ENCODE results near the gene CCDC90B.
"Not testable (repeated sequence)": the region's sequence is repeated elsewhere in the genome, so short reads cannot be mapped to it uniquely, and the experiment has no call there.

CCDC90B gene, protein sequence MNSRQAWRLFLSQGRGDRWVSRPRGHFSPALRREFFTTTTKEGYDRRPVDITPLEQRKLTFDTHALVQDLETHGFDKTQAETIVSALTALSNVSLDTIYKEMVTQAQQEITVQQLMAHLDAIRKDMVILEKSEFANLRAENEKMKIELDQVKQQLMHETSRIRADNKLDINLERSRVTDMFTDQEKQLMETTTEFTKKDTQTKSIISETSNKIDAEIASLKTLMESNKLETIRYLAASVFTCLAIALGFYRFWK

DNA sequence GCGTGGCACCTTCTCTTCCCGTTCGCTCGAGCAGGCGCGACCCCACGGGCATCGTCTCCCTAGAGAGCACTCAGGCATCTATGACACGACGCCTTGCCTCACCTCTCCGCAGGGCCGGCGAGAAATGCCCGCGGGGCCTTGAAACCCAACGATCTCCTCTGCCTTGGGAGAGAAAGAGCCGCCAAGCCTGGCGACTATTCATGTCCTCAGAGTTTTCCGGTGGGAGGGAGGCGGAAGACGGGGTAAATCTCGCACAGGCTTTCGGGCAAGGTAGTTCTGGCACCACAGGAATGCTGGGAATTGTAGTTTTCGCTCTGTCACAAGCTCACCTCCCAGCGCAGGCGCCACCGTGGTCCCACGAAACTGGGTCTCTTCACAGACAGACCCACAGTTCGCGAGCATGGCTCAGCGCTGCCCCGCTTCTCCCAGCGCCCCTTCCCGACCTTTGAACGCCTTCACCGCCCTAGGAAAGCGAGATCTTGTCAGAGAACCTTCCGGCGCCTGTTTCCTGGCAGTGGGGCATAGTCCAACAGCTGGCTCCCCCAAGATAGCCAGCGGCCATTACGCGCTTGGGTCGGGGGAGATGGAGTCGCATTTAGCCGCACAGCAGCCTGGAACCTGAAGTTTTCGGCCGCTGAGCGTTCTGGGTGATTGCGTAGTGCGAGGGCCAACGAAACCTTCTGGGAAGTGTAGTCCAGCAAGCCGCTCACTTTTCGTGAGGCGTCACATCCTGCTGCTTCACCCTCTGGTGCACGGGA, at the start of gene CCDC90B:
Gene CCDC90B (minus strand): TSS at position 597 of the 758 bp plus-strand sequence. CDS start 395 bp downstream, at position 202.
- peak; percentile 73 to 74 for DNase-seq (ENCODE audit: low read depth in 2 of 2)

DNA sequence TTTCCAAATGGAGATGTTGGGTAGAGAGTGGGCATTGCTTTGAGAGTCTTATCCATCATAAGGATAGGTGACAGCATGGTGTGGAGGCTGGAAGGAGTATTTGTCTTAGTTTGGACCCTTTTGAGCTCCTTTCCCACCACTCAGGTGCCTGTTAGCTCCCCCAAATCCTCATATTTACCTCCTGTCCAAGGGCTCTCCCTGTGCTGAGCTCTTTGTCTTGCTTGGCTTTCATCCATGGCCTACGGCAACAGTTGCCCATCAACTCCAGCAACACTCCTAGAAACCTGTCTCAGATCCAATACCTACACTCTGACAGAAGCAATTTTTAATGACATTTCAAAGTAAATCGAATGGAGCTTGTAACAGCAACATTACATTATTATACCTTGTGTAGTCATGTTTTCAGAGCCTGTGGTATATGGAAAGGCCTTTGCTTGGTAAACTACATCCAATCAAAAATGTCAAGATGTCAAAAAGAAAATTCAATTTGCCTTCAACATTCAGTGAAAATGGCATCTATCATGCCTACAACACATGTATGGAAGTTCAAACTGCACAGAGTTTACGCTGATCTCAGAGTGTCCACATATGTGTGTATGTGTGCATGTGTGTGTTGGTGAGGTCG, 49.4 kb upstream of the CCDC90B start:
- DNase-seq (ENCODE audit: low read depth in 2 of 2): no peak

GRCh38 chr11:83330303-83330702, 44.1 kb upstream of the CCDC90B start:
- DNase-seq (ENCODE audit: low read depth in 2 of 2): no peak

GRCh38 chr11:83326326-83326725, 40.2 kb upstream of the CCDC90B start:
- no peak for DNase-seq (ENCODE audit: low read depth in 2 of 2)

DNA sequence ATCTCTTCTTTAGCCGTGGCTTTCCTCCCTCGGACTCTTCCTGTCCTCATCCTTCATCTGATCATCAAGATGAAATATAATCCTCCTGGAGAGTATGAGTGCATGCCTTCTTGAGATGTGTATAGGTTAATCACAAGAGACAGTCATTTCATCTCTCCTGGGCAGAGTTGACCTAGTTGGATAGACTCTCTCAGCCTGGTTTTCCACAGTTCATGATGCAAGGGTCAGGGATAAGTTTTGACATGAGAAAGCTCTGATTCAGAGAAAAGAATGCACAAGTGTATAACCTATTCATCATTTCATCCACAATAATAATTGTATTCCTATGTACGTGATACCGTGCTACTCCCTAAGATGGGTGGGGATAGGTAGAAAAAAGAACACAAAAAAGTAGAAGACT, 33.2 kb upstream of the CCDC90B start:
- no peak for DNase-seq (ENCODE audit: low read depth in 2 of 2)

- no peak for DNase-seq (ENCODE audit: low read depth in 2 of 2)
Measured at GRCh38 chr11:83318931-83319330, 32.8 kb upstream of the CCDC90B start.

DNA sequence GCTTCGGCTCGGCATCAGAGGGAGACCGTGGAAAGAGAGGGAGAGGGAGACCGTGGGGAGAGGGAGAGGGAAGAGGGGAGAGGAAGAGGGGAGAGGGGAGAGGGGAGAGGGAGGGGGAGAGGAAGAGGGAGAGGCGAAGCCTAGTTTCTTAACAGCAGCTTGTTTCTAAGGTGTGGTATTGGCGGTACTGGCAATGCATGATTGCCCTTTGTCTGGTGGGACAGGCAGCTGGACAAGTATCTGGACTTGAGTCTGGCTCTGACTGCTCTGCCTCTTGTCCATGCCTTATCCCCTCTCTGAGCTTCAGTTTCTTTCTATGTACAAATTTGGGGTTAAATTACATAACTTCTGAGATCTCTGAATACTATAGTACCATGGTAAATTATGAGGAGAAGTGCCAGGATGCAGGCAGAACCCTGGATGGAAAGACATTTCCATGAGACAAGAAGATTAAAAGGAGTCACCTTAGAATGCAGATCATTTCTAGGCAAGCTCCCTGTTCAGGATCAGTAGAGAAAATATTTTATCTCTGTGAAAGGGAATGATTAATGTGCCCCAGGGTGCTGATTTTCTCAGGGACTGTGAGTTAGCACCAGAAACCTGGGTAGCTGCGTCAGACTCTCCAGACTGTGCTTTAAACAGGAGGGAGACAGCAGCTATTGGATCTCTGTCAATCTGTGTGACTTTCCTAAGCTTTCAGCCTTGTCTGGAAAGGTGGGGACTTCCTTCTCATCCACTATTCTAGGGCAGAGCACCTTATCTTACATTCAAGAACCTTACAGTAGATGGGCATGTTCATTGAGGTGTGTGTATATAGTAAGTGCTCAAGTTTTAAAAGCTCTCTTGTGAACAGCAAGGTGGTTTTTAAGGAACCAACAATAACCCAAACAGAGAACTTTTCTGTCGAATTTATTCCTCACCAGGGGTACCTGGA, 31.9 kb upstream of the CCDC90B start:
- DNase-seq (ENCODE audit: low read depth in 2 of 2): no peak

GRCh38 chr11:83316897-83317268, 30.7 kb upstream of the CCDC90B start:
- DNase-seq (ENCODE audit: low read depth in 2 of 2): not testable (repeated sequence)

- not testable (repeated sequence) for DNase-seq (ENCODE audit: low read depth in 2 of 2)
Measured at GRCh38 chr11:83316143-83316896, 30.2 kb upstream of the CCDC90B start.

DNA sequence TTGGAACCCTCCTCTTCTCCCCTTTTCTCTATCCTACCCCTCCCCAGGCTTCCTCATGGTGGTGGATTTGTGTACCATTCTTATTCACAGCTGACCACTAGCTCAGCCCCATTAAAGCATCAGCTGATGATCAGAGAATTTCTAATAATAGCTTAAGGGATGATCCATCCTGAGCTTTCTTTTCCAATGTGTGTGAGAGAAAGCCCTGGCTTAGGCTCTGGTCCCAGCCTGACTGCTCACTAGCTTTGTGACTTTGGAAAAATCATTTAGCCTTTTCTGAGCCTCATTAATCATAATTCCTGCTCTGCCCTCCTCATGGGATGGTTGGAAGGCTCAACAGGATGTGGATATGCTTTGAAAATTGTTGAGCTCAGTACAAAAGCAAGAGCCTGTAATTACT, 26.3 kb upstream of the CCDC90B start:
- DNase-seq (ENCODE audit: low read depth in 2 of 2): no peak

DNA sequence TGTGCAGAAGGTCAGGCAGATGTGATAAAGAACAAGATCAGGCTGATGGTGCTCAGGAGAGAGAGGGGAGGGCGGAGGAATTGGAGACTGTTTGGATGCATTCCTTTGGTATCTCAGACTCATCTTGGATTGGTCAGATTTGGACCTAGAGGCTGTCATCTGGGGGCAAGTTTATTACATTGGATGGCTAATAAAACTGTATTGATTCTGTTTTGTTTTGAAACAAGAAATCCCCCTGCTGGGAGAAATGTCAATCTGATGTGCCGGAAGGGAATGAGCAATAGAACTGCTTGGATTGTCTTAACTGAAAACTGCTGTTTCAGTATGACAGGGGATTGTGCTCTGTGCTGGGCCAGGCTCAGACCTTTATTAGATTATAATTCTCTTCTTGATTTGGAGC, 25.5 kb upstream of the CCDC90B start:
- no peak for DNase-seq (ENCODE audit: low read depth in 2 of 2)

- DNase-seq (ENCODE audit: low read depth in 2 of 2): no peak
Measured at GRCh38 chr11:83310718-83311117, 24.6 kb upstream of the CCDC90B start.

DNA sequence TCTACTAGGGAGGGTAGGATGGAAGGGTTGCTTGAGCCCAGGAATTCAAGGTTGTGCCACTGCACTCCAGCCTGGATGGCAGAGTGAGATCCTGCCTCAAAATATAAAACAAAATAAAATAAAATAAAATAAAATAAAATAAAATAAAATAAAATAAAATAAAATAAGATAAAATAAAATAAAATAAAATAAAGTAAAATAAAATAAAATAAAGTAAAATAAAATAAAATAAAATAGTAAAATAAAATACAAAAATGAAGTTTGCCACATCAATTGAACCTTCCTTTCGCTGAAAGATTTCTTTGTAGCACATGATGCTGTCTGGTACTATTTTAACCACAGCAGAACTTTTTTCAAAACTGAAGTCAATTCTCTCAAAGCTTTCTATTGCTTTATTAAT, 22.4 kb upstream of the CCDC90B start:
- not testable (repeated sequence) for DNase-seq (ENCODE audit: low read depth in 2 of 2)

DNA sequence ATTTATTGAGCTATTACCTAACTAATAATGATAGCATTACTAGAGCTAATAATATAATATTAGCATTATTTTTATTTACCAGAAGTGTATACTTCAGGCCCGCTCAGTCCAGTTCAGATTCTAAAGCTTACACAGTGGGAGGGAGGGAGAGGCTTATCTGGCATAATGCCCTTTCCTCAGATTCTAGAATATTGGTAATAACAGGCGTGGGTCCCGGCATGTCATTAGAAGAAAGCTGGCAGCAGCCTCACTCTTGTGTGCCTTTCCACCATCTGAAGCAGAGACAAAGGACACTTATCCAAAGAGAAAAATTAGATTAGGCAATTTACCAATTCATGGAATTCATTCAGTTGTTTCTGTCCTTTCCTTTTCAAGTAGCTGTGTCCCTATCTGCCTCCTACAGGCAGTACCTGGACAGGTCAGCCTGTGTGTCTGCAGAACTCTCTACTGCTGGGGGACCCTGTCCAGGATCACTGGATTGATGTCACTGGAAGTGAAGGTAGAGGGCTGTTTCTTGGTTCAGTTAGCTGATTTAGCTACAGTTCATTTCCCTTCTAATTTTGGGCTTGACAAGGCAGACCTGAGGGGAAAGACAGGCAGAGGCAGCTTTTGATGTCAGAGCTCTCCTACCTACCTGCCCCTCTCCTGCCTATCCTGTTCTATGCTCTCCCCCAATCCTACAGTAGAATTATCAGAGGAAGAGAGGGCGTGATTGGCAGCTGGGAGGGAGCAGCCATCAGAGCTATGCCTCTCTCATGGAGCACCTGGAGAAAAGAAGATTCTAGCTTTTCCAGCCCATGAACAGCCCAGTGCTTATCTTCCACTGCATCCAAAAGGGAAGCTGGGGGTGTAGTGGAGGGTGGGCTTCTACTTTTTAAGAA, 20.3 kb upstream of the CCDC90B start:
- no peak for DNase-seq (ENCODE audit: low read depth in 2 of 2)

DNA sequence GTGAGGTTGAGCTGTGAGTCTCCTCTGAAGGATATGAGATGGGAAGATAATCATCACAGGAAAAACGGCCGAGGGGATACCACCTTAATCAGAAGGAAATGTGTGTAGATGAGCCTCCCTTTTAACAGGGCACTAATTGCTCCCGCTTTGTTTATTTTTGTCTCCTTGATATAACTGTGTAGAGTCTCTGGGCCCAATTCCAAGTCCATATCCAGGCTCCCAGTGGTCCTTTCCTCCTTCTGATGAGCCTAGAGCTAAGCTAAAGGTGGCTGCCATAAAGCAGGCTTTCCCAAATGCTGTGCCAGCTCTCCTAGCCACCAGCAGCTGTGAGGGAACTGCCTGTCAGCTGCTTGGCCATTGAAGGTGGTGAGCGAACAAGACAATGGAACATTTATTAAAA, 17.1 kb upstream of the CCDC90B start:
- no peak for DNase-seq (ENCODE audit: low read depth in 2 of 2)

DNA sequence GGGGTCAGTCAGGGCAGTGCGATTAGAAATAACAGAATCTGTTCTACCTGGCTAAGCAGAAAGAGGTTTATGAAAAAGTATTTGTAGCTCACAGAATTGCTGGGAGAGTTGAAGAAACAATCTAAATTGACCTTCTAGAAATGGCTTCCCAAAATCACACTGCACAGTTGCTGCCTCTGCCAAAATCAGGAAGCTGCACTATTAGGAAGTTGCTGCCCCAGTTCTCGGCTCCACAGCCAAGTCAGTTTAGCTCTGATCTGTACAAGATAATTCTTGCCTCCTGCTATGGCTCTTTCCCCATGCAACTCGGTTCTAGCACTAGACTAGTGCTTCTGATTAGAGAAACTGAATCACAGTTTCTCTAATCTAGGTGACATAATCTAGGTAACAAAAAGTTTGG, 16.0 kb upstream of the CCDC90B start:
- DNase-seq (ENCODE audit: low read depth in 2 of 2): no peak

- no peak for DNase-seq (ENCODE audit: low read depth in 2 of 2)
Measured at GRCh38 chr11:83299681-83300080, 13.5 kb upstream of the CCDC90B start.

- DNase-seq (ENCODE audit: low read depth in 2 of 2): no peak
Measured at GRCh38 chr11:83294208-83294607, 8.0 kb upstream of the CCDC90B start.

DNA sequence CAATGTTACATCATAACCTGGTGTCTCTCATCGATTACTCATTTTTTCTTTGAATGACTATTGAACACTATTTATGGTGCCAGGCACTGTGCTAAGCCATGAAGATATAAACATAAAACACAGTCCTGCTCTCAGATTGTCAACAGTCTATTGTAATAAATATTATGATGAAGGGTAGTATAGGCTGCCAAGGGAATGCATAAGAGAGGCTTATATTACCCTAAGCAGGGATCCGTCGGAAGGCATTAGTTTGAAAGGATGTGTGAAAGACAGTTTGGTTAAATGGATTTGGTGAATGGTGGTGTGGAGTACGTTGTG, 7.2 kb upstream of the CCDC90B start:
- no peak for DNase-seq (ENCODE audit: low read depth in 2 of 2)

DNA sequence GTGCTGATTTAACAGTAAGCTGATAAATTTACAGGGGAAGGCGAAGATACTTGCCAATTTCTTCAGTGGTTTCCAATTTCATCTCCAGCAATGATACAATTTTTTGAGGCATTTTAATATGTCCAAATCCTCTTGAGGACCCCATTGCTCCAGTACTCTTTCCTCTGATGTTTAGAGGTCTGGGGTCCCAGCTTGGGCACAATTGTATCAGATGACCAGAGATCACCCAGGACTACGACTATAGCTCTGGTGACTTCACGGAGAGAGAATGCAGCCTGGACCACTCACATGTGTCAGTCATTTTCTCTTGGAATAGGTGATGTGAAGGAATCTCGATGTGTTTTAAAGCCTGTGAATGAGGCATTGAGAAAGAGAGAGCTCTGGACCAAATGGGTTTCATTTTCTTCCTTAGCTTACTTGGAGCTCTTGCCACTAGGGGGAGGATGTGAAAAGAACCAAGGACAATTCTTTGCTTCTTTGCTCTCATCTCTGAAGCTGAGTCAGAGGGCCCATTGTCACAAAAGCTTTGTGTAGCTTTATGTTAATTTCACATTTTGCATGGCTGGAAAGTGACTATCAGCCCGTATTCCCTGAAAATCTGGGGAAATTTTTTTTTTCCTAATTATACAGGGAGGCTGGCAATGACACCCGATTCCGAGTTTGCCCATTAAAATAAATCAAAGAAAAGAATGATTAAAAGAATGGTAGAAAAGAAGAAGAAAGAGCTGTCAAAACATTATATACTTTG, 6.7 kb upstream of the CCDC90B start:
- DNase-seq (ENCODE audit: low read depth in 2 of 2): no peak
